Measurements from ENCODE around the gene PRPF19.

PRPF19 gene

GRCh38 chr11:60858731-60859464, 47.5 kb downstream of the PRPF19 start:
- DNase-seq (ENCODE audit: low read depth in 2 of 2): no peak

GRCh38 chr11:60858236-60858635, 48.1 kb downstream of the PRPF19 start:
- DNase-seq (ENCODE audit: low read depth in 2 of 2): no peak

- no peak for DNase-seq (ENCODE audit: low read depth in 2 of 2)
These were observed 48.8 kb downstream of the PRPF19 start for GRCh38 chr11:60857378-60858232.

- no peak for DNase-seq (ENCODE audit: low read depth in 2 of 2)
These were observed 50.4 kb downstream of the PRPF19 start, which contains the start of gene PTGDR2 for GRCh38 chr11:60855726-60856633. PTGDR2 (minus strand) TSS chr11:60855950; CDS start chr11:60853722, 2,228 bp downstream.

GRCh38 chr11:60854847-60855725, 51.3 kb downstream of the PRPF19 start:
- no peak for DNase-seq (ENCODE audit: low read depth in 2 of 2)

GRCh38 chr11:60854140-60854846, 52.1 kb downstream of the PRPF19 start:
- DNase-seq (ENCODE audit: low read depth in 2 of 2): no peak

GRCh38 chr11:60852982-60853950, 53.1 kb downstream of the PRPF19 start:
- no peak for DNase-seq (ENCODE audit: low read depth in 2 of 2)

GRCh38 chr11:60852117-60852981, 54.0 kb downstream of the PRPF19 start:
- no peak for DNase-seq (ENCODE audit: low read depth in 2 of 2)

- DNase-seq (ENCODE audit: low read depth in 2 of 2): no peak
These were observed 54.9 kb downstream of the PRPF19 start for GRCh38 chr11:60851327-60852104.

- no peak for DNase-seq (ENCODE audit: low read depth in 2 of 2)
These were observed 56.5 kb downstream of the PRPF19 start for GRCh38 chr11:60849641-60850520.

GRCh38 chr11:60848714-60849151, 57.7 kb downstream of the PRPF19 start:
- DNase-seq (ENCODE audit: low read depth in 2 of 2): no peak

- no peak for DNase-seq (ENCODE audit: low read depth in 2 of 2)
These were observed 58.5 kb downstream of the PRPF19 start for GRCh38 chr11:60847896-60848295.

- no peak for DNase-seq (ENCODE audit: low read depth in 2 of 2)
These were observed 59.1 kb downstream of the PRPF19 start for GRCh38 chr11:60847281-60847680.

- DNase-seq (ENCODE audit: low read depth in 2 of 2): no peak
These were observed 61.0 kb downstream of the PRPF19 start for GRCh38 chr11:60845338-60845737.

- no peak for DNase-seq (ENCODE audit: low read depth in 2 of 2)
These were observed 61.5 kb downstream of the PRPF19 start for GRCh38 chr11:60844870-60845221.

Measured in stimulated activated CD8-positive, alpha-beta memory T cell treated with anti-CD3 and anti-CD28 coated beads, Interleukin-7, amount 100 ng/mL, for 4 hours (primary cell).